Measurements from ENCODE around the gene GPS1.

GPS1 gene

GRCh38 chr17:82043507-82043906 lies 8.2 kb upstream of the GPS1 start:
- no peak for DNase-seq (ENCODE audit: low read depth in 3 of 3)

GRCh38 chr17:82045936-82046484 lies 5.7 kb upstream of the GPS1 start:
- DNase-seq (ENCODE audit: low read depth in 3 of 3): no peak

GRCh38 chr17:82046903-82047302 lies 4.8 kb upstream of the GPS1 start:
- DNase-seq (ENCODE audit: low read depth in 3 of 3): no peak

- DNase-seq (ENCODE audit: low read depth in 3 of 3): no peak
Observed at GRCh38 chr17:82047379-82047778, 4.3 kb upstream of the GPS1 start.

DNA sequence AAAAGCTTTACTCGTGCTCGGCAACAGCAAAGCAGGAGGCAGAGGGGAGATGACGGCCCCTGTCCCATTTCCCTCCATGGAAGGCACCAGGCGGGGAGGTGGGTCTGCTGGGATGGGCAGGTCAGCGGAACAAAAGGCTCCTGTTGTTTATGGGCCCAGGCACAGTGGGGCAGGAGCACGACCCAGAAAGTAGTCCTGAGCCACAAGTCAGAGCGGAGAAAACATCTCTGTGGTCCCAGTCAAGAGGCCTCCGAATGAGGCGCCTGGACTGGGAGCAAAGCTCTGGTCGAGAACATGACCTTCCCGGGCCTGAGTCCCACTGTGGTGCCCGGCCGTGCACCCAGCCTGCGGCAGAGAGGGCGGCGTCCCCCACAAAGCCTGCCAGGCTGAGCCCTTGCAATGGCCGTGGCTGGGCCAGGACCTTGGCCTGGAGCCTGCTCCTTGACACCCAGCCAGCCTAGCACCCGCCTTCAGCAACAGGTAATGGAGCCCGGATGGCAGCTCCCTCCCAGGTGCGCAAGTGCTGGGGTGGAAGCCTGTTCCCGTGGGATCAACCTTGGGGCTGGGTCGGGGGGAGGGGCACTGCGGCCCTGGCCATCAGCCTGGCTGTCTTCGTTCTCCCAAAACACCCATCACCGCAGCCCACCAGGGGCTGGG lies 3.7 kb upstream of the GPS1 start:
- DNase-seq (ENCODE audit: low read depth in 3 of 3): no peak

GRCh38 chr17:82048571-82048971 lies 3.1 kb upstream of the GPS1 start:
- DNase-seq (ENCODE audit: low read depth in 3 of 3): no peak

- DNase-seq (ENCODE audit: low read depth in 3 of 3): no peak
Observed at GRCh38 chr17:82049106-82049505, 2.6 kb upstream of the GPS1 start.

DNA sequence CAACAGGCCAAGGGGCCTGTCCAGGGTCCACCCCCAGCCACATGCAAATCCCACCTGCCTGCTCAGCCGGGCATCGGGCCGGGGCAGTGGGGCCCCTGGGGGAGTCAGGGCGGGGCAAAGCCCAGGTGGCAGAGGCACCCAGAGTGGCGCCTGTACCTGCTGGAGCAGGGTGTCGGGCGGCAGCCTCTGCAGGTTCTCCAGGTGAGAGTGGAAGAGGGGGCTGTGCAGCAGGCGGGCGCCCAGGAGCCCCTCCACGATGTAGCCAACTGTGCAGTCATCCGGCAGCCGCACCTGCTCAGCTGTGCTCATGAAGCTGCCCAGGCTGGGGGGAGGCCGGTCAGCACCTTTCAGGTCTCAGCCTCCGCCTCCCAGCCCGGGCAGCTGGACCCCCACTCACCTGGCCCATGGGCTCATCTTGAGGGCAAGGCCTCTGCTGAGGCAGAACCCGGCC lies 2.2 kb upstream of the GPS1 start:
- no peak for DNase-seq (ENCODE audit: low read depth in 3 of 3)

DNA sequence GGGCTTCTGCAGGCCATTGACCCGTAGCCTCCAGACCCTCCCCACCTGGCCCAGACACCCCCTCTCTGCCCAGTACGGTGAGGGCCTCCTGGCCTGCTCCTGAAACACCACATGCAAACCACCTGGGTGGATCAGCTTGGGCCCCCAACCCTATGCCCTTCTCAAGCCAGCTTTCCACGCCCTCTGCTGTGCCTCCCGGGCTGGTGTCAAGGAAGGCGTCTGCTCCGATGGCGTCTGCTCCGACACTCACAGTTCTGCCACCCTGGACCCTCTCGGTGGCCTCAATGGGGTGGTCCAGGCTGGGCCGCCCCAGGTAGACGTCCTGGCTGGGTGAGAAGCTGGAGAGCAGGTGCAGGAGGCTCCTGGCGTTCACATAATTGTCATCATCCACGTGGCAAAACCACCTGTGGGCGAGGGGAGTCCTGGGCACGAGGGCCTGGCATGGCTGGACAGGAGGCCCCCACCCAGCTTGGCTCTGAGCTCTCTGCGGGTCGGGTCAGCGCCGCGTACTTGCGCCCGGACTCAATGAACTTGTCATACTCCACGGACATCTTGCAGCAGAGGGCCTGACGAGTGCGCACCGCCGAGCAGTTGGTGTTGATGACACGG lies 1.4 kb upstream of the GPS1 start:
- no peak for DNase-seq (ENCODE audit: low read depth in 3 of 3)

DNA sequence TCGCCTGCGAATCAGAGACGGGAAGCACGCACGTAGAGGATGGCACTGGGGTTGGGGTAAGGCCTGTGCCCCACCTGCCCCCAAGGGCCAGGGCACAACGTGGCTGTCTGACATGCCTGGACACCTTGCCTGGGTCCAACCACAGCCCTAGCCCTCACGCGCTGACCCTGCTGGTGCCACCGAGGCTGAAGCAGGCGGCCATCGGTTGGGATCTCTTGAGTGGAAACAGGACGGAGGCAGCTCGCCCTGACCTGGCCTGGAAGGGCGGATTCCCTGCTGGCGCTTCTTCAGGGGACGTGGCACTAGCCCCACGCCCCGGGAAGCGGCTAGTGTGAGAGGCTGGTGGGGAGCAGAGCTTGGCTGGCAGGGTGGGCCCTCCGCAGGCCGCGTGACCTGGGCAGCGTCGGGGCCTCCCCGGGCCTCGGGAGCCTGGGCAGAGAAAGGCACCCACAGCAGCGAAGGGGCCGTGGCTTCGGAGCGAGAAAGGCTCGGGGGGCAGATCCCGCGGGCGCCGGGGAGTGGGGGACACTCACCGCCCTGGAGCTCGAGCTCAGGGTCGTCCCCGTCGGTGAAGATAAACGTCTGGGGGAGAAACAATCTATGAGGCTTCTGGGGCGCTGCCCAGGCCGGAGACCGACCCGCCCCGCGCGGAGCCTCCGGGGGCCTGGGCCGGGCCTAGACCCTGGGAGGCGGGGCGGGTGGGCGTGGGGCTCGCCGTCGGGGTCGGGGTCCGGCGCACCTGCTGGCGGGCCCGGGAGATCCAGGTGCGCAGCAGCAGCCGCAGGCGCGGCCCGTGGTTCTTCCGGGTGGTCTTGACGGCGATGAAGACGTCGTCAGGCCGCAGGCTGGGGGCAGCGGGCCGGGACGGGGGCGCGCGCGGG lies 697 bp upstream of the GPS1 start:
- DNase-seq (ENCODE audit: low read depth in 3 of 3): no peak

DNA sequence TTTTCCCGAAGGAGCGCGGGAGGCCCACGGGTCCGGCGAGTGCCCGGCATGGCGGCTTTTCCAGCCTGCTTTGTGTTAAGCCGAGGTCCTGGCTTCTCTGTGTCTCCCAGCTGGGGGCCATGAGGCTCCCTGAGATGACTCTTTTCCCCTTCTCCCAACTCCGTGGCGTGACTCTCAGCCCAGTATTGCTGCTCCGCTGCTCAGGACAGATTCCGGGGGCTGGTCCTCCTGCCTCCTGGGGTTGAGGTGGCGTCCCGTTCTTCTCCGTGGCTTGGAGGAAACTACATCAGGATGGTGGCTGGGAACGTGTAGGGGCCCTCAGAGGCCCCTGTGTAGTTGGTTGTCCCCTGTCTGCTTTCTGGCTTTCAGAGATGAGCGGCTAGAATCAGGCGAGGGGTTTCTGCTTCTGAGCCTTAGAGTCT lies 951 bp downstream of the GPS1 start:
- DNase-seq (ENCODE audit: low read depth in 3 of 3): no peak

GRCh38 chr17:82053130-82053529 lies 1.4 kb downstream of the GPS1 start:
- no peak for DNase-seq (ENCODE audit: low read depth in 3 of 3)

- no peak for DNase-seq (ENCODE audit: low read depth in 3 of 3)
Observed at GRCh38 chr17:82053556-82054263, 2.0 kb downstream of the GPS1 start.

DNA sequence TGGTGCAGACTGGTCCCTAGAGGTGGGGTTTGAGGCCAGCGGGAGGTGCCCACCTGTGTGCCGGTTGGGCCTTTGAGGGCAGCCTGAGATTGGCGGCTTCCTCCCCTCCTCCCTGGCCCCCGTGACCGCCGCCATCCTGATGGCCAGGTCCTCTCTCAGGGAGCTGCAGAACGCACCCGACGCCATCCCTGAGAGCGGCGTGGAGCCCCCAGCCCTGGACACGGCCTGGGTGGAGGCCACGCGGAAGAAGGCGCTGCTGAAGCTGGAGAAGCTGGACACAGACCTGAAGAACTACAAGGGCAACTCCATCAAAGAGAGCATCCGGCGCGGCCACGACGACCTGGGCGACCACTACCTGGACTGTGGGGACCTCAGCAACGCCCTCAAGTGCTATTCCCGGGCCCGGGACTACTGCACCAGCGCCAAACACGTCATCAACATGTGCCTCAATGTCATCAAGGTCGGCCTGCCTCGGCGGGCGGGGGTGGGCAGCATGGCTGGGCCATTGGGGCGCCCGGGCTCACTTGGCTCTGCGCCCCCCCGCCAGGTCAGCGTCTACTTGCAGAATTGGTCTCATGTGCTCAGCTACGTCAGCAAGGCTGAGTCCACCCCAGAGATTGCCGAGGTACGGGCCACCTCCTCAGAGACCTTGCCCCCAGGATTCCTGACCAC lies 2.8 kb downstream of the GPS1 start:
- DNase-seq (ENCODE audit: low read depth in 3 of 3): no peak

GRCh38 chr17:82055023-82055964 lies 3.6 kb downstream of the GPS1 start:
- no peak for DNase-seq (ENCODE audit: low read depth in 3 of 3)

DNA sequence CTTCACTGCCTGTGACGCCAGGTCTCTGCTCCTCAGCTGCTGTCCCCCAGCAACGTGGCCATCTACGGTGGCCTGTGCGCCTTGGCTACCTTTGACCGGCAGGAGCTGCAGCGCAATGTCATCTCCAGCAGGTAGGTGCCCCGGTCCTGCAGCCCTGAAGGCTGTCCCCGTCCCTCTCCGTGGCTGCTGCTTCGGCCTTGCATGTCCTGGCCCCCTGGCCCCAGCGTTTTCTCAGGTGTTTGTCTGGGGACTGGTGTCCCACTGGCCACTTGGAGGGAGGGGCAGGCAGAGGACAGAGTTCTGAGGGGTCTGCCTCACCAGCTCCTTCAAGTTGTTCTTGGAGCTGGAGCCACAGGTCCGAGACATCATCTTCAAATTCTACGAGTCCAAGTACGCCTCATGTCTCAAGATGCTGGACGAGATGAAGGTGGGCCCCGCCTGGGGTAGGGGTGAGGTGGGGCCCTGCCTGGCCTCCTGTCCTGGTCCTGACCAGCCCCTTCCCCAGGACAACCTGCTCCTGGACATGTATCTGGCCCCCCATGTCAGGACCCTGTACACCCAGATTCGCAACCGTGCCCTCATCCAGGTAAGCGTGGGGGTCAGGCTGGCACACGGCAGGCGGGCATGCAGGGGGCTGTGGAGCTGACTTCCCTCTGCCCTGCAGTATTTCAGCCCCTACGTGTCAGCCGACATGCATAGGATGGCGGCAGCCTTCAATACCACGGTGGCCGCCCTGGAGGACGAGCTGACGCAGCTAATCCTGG lies 4.4 kb downstream of the GPS1 start:
- no peak for DNase-seq (ENCODE audit: low read depth in 3 of 3)

GRCh38 chr17:82056729-82057621 lies 5.3 kb downstream of the GPS1 start:
- DNase-seq (ENCODE audit: low read depth in 3 of 3): no peak

DNA sequence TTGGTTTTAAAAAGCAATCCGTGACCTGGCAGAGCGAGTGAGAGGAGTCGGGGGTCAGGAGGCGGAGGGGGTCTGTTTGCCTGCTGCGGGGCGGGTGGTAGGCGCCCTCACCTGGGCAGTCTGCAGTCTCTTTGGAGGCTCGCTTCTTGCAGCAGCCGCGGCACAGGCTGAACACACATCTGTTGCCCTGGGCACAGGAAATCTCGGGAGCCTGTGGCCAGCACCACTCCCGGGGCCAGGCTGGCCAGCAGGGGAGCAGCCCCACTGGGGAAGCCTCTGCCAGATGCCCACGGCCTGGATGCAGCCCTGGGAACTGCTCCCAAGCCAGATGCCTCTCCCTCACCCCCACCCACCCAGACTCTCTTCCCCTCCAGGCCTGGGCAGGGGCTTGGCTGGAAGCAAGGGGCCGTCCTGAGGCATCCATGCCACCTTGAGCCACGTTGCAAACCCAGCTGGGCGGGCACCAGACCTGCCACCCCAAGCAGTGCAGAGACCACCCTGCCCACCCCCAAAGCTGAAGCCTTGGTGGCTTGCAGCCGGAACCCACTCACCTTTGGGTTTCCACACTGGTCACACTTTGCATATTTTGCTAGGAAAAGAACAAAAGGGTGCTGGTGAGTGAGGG lies 6.6 kb downstream of the GPS1 start:
- no peak for DNase-seq (ENCODE audit: low read depth in 3 of 3)
